OCI-LY7 (cell line): ENCODE results near the gene EPB41L4A.

ENCODE experiments used
- CTCF ChIP-seq: fragments of 200-600 bp; sonication (generic); conservative IDR thresholded peaks from 2 replicates; pipeline ENCODE4 v1.5.1; 2014; ENCODE audit warnings: mild to moderate bottlenecking, antibody characterized with exemption, low read length, moderate library complexity, mixed read lengths
- EZH2phosphoT487 ChIP-seq: fragments of 200-600 bp; sonication (generic); IDR thresholded peaks from 2 replicates; pipeline ENCODE4 v1.6.1; 2018; ENCODE audit warnings: low read depth, borderline replicate concordance, mild to moderate bottlenecking, mixed run types, antibody characterized with exemption, low read length, moderate library complexity, mixed read lengths

- TF ChIP-seq CTCF (no peak), EZH2phosphoT487 (no peak)
Observed at GRCh38 chr5:112374818-112375217, 44.3 kb downstream of the EPB41L4A start.
